Measurements from ENCODE around the gene KLHL14. TPM values are rescaled to one million over a fixed set of nuclear protein-coding genes. Genes with fewer than 3 reads are reported as not detected.
"Not testable (repeated sequence)": the region's sequence is repeated elsewhere in the genome, so short reads cannot be mapped to it uniquely, and the experiment has no call there.

Gene KLHL14
- polyA plus RNA-seq, 6 donors from 2014 or later = 15.4 to 33.2 (median 21.1) TPM

DNA sequence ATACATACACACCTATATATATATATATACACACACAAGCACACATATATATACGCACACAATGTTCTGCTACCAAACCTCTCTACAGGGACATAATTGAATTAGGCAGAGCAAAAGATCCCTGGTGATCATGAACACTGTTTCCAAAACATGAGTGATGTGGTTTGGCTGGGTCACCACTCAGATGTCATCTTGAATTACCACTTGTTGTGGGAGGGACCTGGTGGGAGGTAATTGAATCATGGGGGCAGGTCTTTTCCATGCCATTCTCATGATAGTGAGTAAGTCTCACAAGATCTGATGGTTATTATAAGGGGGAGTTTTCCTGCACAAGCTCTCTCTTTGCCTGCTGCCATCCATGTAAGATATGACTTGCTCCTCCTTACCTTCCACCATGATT lies 135.2 kb downstream of the KLHL14 start:
- peaks cover 7 to 25% (median 16%) of the 10 kb centered on the region in 3 donors for H3K27me3 Mint-ChIP-seq
- not testable (repeated sequence) for H3K36me3 Mint-ChIP-seq; H3K9me3 Mint-ChIP-seq; H3K4me1 Mint-ChIP-seq; ATAC-seq (ENCODE audit: low read depth in 2 of 2); DNase-seq; H3K4me3 Mint-ChIP-seq; H3K27ac Mint-ChIP-seq

DNA sequence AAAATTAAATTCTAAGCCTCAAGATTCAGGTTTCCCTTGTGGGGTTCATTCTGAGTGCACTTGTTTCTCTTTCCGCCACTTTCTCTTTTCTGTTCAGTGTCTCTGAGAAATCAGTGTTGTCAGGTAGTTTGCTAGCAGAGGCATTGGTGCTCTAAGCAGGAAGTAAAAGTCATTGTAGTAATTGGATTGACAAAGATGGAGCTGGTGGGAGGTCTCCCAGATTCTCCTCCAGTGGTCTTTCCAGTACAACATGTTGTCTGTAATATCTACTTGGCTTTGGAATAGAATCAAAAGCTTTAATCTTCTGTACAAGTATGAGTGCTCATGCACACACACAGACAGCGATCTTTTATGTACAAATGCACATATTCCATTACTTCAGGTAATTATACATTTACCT lies 135.6 kb downstream of the KLHL14 start:
- DNase-seq = no peak
- H3K27ac Mint-ChIP-seq = no peak overlapping the region

DNA sequence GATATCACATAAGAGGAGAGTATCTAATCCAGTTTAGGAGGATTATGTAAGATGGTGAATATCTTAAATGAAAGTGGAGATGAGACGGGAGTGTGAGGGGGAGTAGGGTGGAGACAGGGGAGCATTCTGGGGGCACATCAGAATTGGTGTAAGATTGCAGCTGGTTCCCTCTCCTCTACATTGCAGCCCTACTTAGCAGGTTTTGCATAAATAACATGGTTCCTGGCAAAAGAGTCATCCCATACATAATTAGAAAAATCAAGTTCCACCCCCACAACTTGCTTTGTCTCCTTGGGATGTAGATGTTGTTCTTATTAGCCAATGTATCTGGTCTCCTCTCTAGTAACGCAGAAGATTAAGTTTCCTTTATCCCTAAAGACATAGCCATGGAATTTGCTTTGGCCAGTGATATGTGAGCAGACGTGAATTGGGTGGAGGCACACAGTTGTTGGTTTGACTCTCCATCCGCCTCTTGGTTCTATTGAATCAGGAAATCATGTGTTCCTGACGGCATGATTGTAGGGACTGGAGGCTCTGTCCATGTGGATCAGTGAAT lies 137.9 kb downstream of the KLHL14 start:
- ATAC-seq (ENCODE audit: low read depth in 2 of 2) (no peak), DNase-seq (no peak)
- Mint-ChIP-seq H3K9me3 (peaks cover 0 to 2% (median 0%) of the 10 kb centered on the region in 7 donors), H3K4me1 (no peaks in the 10 kb centered on the region), H3K27me3 (peaks cover 8 to 29% (median 22%) of the 10 kb centered on the region in 3 donors), H3K27ac (no peak overlapping the region), H3K36me3 (no peaks in the 10 kb centered on the region), H3K4me3 (no peak overlapping the region)

More for the DNA sequence above, 135.6 kb downstream of the KLHL14 start:
- no peaks in the 10 kb centered on the region for H3K4me1 Mint-ChIP-seq
- no peak for ATAC-seq (ENCODE audit: low read depth in 2 of 2)
- H3K27me3 Mint-ChIP-seq = peaks cover 7 to 25% (median 16%) of the 10 kb centered on the region in 3 donors
- no peak overlapping the region for H3K4me3 Mint-ChIP-seq
- peaks cover 0 to 2% (median 0%) of the 10 kb centered on the region in 7 donors for H3K9me3 Mint-ChIP-seq
- no peaks in the 10 kb centered on the region for H3K36me3 Mint-ChIP-seq

DNA sequence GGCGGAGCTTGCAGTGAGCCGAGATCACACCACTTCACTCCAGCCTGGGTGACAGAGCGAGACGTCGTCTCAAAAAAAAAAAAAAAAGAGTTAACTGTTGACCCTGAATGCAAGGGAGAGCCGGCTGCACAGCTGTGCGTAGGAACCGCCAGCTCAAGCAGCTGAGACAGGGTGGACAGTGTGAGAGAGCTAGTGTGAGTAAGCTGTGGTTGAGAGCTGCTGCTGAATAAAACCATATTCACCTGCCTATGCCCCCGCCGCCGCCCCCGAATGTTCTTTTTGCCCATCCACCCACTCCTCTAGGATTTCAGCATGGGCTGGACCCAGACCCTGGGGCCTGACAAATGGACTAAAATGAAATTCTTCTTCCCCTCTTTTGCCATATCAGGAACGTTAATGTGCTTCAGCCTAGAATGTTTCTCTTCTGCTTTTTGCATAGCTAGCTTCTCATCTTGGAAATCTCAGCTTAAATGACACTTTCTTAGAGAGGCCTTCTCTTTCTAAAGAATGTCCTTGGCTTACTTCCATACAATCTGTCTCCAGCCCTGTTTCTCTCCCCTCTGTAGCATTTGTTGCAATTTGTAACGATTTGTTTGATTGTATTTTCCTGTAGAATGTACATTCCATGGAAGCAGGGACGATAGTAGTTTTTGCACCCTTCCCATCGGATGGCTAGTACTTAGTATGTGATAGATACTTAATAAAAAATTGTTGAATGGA lies 142.7 kb downstream of the KLHL14 start:
- no peaks in the 10 kb centered on the region for H3K9me3 Mint-ChIP-seq
- ATAC-seq (ENCODE audit: low read depth in 2 of 2) = no peak
- no peak overlapping the region for H3K27ac Mint-ChIP-seq
- no peaks in the 10 kb centered on the region for H3K4me1 Mint-ChIP-seq
- DNase-seq = no peak
- peaks cover 25 to 48% (median 33%) of the 10 kb centered on the region in 3 donors for H3K27me3 Mint-ChIP-seq
- no peaks in the 10 kb centered on the region for H3K36me3 Mint-ChIP-seq
- H3K4me3 Mint-ChIP-seq = no peak overlapping the region

DNA sequence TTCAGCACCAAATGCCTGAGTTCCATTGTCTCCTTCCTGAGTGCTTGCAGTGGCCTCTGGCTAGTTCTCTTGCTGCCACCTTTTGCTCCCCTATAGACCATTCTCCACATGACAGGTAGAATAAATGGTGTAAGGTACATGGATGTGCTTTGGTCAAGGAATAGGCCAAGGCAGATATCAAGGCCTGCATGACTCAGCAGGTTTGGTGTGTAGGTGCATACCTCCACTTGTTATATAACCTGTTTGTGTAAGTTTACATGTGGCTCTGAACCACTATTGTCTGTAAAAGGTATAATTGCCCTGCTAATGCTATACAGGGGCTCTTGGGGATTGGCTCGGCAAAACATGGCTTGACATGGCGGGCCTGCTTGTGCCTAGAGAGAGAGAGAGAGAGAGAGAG lies 143.5 kb downstream of the KLHL14 start:
- H3K9me3 Mint-ChIP-seq = no peaks in the 10 kb centered on the region

DNA sequence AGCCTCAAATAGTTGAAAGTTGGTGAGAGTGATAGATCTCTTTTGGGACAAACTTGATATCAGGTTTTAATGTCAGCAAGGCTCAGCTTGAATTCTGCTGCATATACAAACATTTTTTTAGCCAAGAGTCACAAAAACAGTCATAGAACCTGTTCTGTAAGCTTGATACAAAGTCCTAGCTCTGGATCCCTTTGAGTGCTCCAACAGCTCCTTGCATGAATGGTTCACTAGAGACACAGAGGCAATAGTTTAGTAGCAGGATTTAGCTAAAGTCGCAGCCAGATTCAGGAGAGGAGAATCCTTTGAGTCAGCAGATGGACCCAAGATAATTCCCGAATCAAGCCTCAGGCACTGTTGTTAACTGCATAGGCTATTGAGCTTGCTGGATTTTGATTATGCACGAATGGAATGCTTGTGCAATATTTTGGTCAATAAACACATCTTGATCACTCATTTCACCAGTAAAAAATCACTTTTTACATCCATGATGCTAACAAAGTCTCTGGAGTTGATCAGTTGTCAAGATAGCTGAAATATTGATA lies 148.6 kb downstream of the KLHL14 start:
- no peak for ATAC-seq (ENCODE audit: low read depth in 2 of 2)
- Mint-ChIP-seq H3K4me1 (no peaks in the 10 kb centered on the region), H3K9me3 (peaks cover 0 to 7% (median 0%) of the 10 kb centered on the region in 7 donors), H3K36me3 (peaks cover 0 to 4% of the 10 kb centered on the region in 2 donors), H3K27ac (no peak overlapping the region), H3K27me3 (peaks cover 29 to 38% (median 35%) of the 10 kb centered on the region in 3 donors), H3K4me3 (no peak overlapping the region)
- no peak for DNase-seq

More for the DNA sequence above, 143.5 kb downstream of the KLHL14 start:
- H3K27ac Mint-ChIP-seq = no peak overlapping the region
- no peaks in the 10 kb centered on the region for H3K36me3 Mint-ChIP-seq
- H3K4me1 Mint-ChIP-seq = no peaks in the 10 kb centered on the region
- no peak for ATAC-seq (ENCODE audit: low read depth in 2 of 2)
- peaks cover 27 to 44% (median 28%) of the 10 kb centered on the region in 3 donors for H3K27me3 Mint-ChIP-seq
- no peak overlapping the region for H3K4me3 Mint-ChIP-seq
- no peak for DNase-seq

DNA sequence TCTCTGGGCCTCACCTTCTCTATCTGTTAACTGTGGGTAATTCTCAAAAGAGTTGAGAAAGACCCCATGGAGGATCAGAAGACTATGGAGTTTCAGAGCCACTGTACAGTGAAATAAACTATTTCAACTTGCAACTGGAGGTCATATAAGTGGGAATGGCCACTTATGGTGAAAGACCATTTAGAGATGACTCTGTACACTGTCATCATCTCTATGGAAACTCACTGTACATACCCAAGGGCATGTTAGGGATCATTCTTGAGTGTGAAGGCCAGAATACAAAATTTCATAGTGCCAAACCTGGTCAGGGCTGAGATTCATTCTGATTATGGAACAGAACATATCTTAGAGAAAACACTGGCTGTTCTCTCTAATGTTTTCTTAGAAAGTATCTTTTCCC lies 149.3 kb downstream of the KLHL14 start:
- Mint-ChIP-seq H3K9me3 (peaks cover 0 to 7% (median 0%) of the 10 kb centered on the region in 7 donors), H3K27me3 (peaks cover 26 to 41% (median 36%) of the 10 kb centered on the region in 3 donors), H3K27ac (no peak overlapping the region), H3K36me3 (peaks cover 0 to 4% of the 10 kb centered on the region in 2 donors), H3K4me3 (no peak overlapping the region), H3K4me1 (no peaks in the 10 kb centered on the region)
- ATAC-seq (ENCODE audit: low read depth in 2 of 2) (no peak), DNase-seq (no peak)

Measured in naive B cell (primary cell).